Middle frontal gyrus (tissue), 1 donor: Measurements from ENCODE around the gene FARP2.
"Not testable (repeated sequence)": the region's sequence is repeated elsewhere in the genome, so short reads cannot be mapped to it uniquely, and the experiment has no call there.

ENCODE experiments used
- DNase-seq: peaks from one replicate; pipeline ENCODE4 v3.0.0-alpha.2; 2015; ENCODE audit warnings: low spot score; ENCODE audit errors: extremely low spot score

The FARP2 gene

GRCh38 chr2:241501099-241501541 lies 145.0 kb downstream of the FARP2 start:
- no peak for DNase-seq

DNA sequence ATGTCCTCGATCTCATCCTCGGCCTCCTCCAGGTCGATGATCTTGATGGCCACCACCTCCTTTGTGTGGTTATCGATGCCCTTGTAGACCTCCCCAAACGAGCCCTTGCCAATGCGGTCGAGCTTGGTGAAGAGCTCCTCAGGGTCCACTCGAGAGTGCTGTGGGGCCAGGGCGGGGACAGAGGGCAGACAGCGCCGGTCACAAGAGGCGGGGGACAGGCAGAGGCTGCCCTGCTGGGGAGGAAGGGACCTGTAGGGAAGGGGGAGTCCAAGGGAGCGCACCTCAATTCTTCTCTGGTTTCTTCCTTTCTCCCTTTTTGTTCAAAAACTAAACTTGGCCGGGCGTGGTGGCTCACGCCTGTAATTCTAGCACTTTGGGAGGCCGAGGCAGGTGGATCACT lies 145.5 kb downstream of the FARP2 start:
- DNase-seq: no peak

GRCh38 chr2:241502281-241502680 lies 146.2 kb downstream of the FARP2 start:
- no peak for DNase-seq

DNA sequence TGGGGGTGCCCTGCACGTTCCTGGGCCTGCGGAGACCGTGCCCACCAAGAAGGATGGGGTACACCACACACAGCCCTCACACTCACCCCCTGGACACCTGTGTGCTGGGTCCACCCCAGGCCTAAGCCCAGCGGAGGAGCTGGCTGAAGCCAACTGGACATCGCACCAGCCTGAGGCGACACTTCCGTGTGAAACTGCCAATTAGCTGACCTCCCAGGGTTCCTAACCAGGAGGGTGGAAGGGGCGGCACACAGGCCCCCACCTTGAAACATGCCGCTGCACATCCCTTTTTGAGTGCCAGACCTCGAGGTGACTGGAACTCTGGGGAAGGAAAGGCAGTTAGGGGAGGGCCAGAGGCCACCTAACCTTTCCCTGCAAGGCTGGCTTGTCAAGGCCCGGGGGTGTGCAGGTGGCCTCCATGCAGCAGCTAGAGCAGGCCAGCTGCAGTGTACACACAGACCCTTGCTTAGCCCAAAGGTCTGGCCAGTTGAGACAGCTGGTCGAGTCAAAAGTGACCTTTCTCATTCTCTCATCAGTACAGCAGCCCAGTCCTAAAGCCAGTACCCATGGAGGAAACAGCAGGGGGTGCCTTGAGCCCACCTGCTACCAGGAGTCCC lies 147.8 kb downstream of the FARP2 start:
- no peak for DNase-seq

GRCh38 chr2:241505086-241505780 lies 149.1 kb downstream of the FARP2 start:
- DNase-seq: no peak

GRCh38 chr2:241505781-241506201 lies 149.7 kb downstream of the FARP2 start:
- no peak for DNase-seq

DNA sequence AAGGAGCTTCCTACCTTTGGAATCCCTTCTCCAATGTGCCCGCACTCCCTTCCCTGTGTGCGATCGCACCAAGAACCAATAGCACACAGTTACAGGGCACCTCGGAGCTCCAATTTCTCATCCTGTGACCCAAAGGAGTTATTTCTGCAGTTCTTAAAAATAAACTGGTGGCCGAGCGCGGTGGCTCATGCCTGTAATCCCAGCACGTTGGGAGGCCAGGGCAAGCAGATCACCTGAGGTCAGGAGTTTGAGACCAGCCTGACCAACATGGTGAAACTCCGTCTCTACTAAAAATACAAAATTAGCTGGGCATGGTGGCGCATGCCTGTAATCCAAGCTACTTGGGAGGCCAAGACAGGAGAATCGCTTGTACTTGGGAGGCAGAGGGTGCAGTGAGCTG lies 150.2 kb downstream of the FARP2 start:
- DNase-seq: not testable (repeated sequence)

GRCh38 chr2:241506793-241507429 lies 150.8 kb downstream of the FARP2 start:
- no peak for DNase-seq

DNA sequence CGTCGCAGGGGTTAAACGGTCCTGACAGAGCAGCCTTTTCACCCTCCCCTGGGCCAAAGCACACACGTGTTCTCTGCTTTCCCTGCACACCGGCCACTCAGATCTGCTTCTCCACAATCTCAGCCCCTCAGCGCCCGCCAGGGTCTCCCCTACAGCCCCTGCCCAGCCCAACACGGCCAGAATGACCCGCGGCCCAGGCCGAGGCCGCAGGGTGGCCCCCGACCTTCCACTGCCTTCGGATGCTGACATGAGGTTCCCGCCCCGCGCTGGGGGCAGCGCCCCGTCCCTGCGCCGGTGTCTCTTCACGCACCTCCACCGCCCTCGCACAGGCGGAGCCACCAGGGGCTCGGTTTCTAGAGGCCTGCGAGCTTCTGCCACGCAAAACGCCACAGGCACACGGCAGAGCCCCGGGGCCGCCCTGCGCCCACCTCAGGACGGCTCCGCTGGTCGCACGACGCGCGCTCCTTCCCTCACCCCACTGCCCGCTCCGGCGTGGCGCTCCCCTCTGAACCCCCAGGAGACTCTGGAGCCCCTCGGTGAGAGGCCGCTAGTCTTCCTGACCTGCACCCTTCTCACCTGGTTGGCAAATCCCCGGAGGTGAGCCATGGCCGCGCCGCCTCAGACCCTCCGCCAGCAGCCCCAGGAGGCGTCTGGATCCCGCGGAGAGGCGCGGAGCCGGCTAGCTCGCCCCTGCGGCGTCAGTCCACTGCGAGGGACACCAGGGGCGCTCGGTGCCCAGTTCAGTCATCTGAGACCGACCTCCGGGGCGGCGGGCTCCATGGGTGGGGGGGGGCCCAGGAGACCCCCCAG lies 151.6 kb downstream of the FARP2 start:
- no peak for DNase-seq

- peak; percentile 97 for DNase-seq
Measured at GRCh38 chr2:241508240-241509154, 152.4 kb downstream of the FARP2 start, which contains the start of gene STK25. TSS of gene STK25 (minus strand) at chr2:241508584. CDS start at chr2:241508035, 549 bp downstream.

DNA sequence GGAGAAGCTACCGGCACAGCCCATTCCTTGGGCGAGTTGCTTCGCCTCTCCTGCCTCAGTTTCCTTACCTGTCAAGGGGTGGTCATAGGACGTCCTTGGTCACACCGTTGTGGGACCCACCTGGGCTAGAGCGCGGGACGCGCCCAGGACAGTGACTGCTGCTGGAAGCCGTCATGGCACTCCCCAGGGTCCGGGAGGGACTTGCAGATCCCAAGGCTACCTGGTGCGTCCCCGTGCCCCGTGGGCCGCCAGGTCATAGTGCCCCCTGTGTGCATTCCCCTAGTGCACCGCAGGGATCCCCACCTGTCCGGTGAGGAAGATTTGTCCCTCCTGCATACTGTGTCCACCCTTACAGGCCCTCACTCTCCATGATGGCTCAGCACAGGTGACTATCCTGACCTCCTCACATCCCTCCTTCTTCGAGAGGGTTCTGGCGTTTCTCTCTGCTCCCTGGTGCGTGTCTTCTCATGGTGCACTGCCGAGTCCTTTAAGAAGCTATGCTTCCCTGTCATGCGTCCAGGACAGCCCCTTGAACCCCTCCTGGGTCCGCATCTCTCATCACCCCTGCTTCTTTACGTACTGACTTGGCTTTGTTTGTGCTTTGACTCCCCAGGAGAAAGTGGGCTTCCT lies 153.2 kb downstream of the FARP2 start:
- DNase-seq: no peak

- DNase-seq: no peak
Measured at GRCh38 chr2:241511091-241511741, 155.1 kb downstream of the FARP2 start.

DNA sequence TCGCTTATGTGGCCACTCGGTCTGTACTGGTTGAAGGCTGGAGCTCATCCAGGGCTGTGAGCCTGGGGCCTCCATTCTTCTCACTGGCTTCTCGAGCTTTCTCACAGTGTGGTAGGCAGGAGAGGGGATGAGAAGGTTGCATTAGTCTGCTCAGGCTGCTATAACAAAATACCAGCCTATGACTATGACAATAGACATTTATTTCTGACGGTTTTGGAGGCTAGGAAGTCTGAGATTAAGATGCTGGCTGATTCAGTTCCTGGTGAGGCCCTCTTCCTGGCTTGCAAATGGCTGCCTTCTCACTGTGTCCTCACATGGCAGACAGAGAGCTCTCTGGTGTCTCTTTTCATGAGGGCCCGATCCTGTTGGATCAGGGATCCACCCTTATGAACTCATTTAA lies 158.5 kb downstream of the FARP2 start:
- no peak for DNase-seq

GRCh38 chr2:241514986-241515737 lies 159.1 kb downstream of the FARP2 start:
- no peak for DNase-seq

DNA sequence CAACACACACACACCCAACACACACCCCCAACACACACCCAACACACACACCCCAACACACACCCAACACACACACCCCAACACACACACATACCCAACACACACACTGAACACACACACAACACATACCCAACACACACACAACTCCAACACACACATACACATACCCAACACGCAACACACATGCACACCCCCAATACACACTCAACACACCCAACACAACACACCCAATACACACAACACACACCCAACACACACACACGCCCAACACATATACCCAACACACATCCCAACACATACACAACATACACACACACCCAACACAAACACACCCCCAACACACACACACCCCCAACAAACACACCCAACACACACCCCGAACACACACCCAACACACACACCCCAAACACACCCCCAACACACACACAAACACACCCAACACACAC lies 160.5 kb downstream of the FARP2 start:
- no peak for DNase-seq

DNA sequence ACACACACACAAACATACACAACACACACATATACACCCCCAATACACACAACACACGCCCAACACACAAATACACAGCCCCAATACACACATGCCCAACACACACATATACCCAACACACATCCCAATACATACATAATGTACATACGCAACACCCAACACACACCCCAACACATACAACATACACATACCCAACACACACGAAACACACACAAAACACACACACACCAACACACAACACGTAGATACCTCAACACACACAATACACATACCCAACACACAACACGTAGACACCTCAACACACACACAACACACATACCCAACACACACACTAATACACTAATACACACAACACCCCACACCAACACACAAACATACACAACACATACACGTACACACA lies 161.2 kb downstream of the FARP2 start:
- DNase-seq: no peak

DNA sequence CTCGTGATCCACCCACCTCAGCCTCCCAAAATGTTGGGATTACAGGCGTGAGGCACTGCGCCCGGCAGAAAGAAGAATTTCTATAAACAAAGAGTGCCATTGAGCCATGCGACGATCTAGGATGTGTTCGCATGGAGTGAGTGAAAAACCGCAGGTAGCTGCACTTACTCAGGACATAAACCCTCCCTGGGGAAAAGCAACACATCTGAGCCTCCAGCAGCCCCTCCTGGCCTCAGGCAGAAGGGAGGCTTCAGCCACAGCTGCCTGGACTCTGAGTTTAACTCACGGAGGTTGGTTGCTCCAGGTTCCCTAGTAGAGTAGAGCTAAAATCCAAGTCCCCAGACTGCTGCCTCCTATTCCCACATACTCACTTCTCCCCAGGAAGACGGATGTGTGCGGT lies 163.6 kb downstream of the FARP2 start:
- DNase-seq: no peak

DNA sequence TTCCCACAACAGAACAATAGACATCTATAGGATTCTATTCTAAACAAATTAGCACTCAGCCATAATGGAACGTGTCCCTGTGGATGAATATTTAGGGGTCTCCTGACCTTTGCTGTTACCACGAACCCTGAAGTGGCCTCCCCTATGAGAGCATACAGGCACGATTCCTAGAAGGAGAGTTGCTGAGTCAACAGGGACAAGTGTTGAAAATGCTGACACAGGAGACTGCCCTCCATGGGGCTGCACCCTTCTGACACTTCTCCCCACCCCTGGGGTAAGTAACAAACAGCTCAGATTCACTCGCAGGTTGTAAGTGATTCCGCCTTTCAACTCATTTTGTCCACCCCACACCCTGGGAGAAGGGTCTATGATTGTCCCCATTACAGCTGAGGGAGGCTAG lies 166.4 kb downstream of the FARP2 start:
- no peak for DNase-seq
